ENCODE results near the gene BMP6.

- no peak for TF ChIP-seq CTCF (conservative IDR thresholded peaks at IDR 0.05)
- TF ChIP-seq ZFX (IDR thresholded peaks at IDR 0.05), result no peak
Observed at GRCh38 chr6:7677229-7677628, 48.7 kb upstream of the BMP6 start.

Data from C4-2B (cell line).